NCI-H1930 (cell line): Measurements from ENCODE around the gene ZNF483.
"Not testable (repeated sequence)": the region's sequence is repeated elsewhere in the genome, so short reads cannot be mapped to it uniquely, and the experiment has no call there.

Experiments used
- DNase-seq, 2 experiments: peaks; one replicate each; lab custom pipeline; 2025; lab: John Stamatoyannopoulos, UW

ZNF483 gene

DNA sequence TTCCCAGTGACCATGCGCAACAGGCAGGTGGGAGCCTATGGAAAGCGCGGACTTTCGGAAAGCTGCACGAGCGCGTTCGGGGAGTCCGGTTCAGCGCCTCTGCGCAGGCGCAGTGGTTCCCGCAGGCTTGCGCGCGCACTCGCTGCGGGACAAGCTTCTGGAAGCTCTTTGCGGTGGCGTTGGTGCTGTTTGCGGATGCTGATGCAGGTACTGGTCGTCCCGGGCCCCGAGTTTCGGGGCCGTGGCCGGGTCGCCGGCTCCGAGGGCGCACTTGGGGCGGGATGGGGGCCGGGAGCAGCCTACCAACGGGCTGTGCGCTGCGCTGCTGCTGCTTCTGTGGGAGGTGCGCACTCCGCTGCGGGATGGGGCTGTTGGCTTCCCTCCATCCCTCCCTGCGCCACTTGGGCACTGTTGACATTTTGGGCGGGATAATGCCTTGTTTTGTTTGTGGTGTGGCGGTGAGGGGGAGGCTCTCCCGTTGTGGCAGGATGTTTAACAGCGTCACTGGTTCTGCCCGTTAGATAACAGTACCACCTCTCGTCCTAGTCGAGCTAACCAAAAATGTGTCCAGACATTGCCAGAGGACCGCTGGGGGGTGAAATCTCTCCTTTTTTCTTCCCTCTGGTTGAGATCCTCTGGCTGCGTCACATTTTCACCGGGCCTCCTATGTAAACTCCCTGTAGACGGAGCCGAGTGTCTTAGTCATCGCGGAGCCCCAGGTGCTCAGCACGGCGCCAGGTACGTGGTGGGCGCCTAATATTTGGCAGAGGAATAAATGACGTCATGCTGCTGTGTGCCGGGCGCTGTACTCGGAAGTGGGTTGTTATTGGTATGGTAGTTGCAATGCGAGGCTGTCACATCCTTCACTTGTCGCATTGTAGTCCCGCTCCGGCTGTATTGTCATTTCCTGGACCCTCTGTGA lies at the start of gene ZNF483:
Gene ZNF483, plus strand, starts transcription at position 124 of the 922 bp plus-strand sequence. CDS start 2,217 bp downstream, outside the sequence.
- peak; percentile 87 to 90 for DNase-seq

DNA sequence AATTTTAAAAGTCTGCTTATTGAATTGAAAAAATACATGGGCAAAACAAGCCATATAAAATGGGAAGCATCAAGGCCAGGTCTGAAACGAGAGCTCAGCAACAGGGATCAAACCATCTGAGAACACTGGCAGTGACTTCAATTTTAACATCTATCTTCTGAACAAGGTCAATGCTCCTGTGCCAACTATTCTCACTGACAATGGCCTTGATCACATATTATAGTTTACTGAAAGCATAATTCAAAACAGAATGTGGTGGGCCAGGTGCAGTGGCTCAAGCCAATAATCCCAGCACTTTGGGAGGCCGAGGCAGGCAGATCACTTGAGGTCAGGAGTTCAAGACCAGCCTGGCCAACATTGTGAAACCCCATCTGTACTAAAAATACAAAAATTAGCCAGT lies 49.8 kb upstream of the ZNF483 start:
- DNase-seq: no peak

DNA sequence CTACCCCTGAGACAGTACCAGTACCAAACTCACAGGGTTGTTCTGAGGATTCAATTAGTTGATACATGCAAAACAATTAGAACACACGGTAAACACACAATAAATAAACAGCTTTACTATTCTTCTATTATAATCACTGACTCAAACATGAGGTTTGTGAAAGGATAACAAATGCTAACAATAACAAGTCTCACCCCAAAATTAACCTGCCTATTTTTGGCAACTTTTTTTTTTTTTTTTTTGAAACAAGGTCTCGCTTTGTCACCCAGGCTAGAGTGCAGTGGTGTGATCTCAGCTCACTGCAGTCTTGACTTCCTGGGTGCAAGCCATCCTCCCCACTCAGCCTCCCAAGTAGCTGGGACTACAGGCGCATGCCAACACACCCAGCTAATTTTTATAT lies 47.3 kb upstream of the ZNF483 start:
- no peak for DNase-seq

DNA sequence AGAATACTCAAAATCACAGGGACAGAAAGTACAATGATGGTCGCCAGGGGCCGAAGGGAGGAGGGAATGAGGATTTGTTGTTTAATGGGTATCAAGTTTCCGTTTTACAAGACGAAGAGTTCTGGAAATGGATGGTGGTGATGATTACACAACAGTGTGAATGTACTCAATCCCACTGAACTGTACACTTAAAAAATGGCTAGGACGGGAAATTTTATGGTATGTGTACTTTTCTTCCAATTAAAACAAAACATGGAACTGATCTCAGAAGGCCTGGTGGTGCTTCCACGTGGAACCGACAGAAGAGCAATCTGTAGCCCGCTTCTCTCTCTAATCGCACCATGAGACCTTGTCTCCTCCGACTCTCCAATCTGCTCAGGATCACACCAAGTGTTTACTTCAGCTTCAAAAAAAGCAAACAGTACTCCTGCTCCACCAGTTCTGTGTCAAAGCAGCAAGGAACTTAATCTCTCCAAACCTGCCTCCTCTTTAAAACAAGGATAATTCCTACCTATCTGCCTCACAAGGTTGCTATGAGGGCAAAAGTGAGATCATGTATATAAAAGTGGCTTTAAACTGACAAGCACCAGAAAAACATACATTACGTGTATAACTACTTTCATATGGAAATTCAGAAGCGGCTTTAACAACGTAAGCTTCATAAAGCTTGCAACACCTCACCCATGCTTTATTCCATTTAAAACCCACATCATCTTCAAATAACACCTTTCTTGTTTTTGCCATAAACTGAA lies 42.9 kb upstream of the ZNF483 start:
- DNase-seq: no peak

DNA sequence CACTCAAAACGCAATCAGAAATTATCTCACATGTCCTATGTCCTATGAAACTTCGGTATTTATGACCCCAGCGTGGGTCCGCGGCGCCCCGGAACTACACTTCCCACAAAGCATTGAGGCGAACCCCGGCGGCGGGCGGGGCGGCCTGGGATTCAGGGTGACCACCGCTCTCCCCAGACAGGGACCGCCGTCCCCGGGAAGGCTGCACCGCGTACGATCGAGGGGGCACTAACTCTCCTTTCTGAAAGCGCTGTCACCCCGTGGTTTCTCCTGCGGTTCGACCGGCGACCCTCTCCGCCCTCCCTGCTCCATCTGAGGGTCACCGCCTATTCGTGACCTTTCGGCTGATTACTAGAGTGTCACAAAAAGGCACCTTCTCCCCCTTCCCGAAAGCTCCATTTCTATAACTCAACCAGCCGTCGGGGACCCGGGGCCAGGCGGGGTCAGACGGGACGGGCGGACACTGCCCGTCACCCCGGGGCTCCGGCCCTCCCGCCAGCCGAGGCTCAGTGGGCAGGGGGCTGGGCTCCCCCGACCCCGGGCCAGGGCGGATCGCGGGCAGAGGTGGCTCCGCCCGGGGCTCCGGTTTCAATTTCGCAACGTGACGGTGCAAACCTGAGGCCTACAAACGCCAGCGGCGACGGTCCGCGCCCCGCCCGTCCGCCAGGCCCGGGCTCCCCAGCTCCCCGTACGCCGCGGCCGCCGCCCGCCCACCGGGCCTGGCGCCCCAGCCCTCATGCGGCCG lies 42.1 kb upstream of the ZNF483 start:
- DNase-seq: peak; percentile 34 to 55

DNA sequence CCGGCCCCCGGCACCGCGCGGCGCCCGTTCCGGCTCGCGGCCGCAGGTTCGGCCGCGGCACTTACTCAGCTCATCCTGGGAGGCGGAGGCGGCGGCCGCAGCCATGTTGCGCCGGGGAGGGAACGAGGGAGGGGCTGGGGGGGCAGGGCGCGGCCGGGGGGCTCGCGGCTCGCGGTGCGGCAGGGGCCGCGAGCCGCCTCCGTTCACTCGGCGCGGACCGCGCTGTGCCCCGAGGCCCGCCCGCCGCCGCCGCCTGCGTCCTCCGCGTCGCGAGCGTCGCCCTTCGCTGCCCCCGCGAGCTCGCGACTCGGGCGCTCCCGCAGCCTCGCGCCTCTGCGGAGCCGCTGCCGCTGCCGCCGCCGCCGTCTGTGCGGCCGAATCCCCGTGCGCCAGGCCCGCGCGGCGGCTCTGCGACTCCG lies 41.5 kb upstream of the ZNF483 start:
- DNase-seq: peak in 1 of 2 experiments; percentile 55

DNA sequence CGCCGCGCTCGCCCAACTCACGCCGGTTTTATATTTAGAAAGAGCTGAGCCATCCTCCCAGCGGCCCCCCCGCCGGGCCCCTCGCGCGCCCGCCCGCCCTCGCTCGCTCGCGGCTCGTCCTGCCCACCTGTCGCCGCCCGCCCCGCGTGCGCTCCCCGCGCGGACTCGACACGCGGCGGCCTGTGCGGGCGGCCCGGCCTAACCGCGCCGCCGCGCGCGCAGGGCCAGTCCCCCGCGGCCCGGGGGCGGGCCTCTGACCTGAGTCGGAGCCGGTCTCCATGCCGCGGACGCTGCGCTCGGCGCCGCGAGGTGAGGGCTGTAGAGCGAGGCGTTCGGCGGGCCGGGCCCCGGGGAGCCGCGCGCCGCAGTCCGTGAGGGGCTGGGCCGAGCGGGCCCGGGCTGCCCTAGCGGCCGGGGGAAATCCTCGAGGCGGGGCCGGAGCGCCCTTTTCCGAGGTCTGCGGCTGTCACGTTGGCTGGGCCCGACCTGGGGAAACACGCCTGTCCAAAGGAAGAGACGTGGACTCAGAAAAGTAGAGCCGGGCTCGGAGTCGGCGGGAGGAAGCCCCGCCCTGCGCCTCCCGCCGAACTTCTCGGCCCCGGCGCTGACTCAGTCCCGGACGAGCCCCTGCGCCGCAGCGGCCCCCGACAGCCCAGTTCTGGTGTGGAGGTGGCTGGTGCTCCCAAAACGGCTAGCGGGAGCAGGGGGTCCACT lies 41.0 kb upstream of the ZNF483 start, which contains the start of gene ECPAS:
Gene ECPAS, minus strand, starts transcription at position 526 of the 714 bp plus-strand sequence. CDS start 11,465 bp downstream, outside the sequence.
- DNase-seq: peak; percentile 18 to 66

DNA sequence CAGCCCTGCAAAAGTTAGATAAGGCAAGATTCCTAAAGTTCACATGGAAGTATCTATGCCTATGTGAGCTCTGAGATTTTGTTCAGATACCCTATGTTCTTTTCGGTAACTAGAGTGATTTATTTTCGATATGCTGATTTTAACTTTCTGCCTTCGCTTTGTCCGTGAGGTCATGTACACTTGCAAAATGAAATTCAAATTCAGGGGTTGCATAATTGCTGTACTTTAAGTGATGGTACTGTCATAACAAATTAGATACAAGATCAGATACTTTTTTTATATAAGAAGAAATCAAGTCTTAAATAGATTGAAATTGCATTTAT lies 40.4 kb upstream of the ZNF483 start:
- DNase-seq: no peak

DNA sequence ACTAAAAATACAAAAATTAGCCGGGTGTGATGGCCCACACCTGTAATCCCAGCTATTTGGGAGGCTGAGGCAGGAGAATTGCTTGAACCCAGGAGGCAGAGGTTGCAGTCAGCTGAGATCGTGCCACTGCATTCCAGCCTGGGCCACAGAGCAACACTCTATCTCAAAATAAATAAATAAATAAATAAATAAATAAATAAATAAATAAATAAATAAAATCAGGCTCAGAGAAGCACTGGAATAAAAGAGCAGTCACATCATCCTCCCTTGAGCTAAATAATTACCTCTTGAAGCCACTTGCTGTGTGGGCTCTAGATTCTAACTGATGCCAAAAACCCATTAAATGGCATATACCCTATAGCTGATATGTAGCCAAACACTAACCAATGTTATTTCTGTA lies 27.8 kb upstream of the ZNF483 start:
- DNase-seq: not testable (repeated sequence)

DNA sequence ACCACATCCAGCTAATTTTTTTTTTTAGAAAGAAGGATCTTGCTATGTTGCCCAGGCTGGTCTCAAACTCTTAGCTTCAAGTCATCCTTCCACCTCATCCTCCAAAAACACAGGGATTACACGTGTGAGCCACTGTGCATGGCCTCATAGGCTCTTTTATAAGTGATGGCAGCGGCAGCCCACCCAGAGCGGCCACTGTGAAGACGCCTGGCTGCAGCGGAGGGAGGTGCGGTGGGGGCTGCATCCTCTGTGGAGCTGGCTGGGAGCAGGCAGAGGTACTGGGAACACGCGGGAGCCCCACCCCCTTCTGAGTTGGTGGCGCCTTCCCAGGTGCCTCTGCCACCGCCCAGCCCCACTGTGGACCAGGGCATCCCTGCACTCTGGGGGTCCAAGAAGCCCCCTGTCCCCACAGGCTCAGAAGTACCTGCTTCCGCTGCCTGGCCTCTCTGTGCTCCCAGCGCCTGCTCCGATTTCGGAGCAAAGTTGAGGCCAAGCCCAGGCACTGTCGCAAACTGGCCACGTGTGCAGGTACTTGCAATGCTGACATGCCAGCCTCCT lies 23.9 kb upstream of the ZNF483 start:
- no peak for DNase-seq

DNA sequence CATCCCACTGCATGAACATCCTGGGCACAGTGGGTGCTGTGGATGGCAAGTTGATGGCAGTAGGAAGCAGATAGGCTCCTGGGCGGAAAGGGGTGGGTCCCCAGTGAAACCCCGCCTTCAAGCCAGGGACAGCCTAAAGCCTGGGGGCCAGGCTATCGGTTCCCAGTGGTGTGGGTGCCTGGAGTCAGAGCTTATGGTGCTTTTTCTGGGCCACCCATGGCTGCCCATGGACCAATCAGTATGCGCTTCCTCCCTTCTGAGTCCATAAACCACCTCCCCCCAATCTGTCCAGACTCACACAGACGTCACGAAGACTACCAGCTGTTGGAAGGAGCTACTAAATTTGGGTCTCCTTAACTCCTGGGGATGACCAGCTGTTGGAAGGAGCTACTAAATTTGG lies 23.3 kb upstream of the ZNF483 start:
- no peak for DNase-seq

DNA sequence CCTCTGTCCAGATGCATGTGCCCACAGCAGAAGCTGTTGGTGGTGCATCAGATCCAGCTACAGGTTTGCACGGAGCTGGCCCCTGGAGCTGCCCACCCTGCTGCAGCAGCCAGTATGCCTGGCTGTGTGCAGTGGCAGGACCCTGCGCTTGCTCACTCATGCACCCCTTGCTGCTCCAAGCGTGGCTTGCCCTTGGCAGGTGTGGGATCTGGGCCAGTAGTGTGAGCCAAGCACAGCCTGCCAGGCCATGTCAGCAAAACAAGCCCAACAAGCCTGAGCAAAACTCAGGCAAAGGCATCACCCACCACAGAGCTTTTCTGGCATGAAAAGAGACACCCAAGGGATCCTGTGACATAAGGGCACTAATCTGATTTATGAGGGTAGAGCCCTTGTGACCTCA lies 22.5 kb upstream of the ZNF483 start:
- no peak for DNase-seq

DNA sequence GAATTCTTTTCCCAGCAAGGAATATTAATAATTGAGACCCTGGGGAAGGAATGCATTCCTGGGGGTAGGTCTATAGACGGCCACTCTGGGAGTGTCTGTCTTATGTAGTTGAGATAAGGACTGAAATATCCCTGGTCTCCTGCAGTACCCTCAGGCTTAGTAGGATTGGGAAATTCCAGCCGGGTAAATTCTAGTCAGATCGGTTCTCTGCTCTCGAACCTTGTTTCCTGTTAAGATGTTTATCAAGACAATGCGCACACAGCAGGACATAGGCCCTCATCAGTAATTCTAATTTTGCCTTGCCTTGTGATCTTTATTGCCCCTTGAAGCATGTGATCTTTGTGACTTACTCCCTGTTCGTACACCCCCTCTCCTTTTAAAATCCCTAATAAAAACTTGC lies 13.4 kb upstream of the ZNF483 start:
- not testable (repeated sequence) for DNase-seq

DNA sequence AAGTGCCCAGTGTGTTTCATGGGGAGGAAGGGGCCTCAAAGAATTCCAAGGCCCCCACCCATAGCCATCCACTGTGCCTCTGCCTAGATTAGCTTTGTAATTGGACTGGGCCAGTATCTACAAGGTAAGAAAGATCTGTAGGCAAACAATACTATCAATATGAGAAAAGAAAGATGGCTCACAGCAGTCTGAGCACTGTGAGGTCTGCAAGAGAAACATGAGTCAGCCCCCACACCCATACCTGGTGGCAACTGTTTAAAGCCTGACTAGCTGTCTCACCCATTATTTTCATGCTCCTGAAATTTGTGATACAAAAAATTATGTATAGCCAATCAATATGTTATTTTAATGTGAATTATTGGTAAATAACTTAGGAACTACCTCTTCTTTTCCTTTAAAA lies 10.0 kb upstream of the ZNF483 start:
- DNase-seq: no peak

DNA sequence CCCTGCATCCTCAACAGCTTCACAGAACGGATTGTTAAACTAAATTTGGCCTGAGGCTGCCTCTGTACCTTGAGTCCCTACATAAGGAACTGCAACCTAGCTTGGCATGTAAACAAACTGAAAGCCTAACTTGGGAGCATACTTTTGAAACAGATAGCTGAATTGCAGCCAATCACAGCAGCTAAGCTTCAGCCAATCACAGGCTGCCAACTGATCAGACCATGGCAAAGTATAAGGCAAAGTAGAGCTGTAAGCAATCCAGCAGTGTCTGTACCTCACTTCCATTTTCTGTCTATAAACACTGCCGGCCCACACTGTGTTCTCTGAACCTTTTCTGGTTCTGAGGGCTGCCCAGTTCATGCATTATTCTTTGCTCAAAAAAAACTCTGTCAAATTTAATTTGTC lies 8.9 kb upstream of the ZNF483 start:
- DNase-seq: no peak

DNA sequence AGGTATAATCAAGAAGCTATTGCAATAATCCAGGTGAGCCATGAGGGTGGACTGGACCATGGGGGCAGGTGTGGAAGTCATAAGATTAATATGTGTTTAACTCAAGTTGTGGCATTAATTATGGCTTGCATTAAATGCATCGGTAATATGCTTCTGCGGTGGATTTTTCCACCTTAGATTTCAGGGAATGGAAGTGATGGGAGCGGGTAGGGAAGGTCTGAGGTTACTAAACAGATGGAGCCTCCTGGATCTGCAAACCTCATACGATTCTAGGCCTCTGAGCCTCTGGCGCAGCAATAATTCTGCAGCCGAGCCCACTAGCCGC lies 286 bp upstream of the ZNF483 start:
- DNase-seq: no peak

DNA sequence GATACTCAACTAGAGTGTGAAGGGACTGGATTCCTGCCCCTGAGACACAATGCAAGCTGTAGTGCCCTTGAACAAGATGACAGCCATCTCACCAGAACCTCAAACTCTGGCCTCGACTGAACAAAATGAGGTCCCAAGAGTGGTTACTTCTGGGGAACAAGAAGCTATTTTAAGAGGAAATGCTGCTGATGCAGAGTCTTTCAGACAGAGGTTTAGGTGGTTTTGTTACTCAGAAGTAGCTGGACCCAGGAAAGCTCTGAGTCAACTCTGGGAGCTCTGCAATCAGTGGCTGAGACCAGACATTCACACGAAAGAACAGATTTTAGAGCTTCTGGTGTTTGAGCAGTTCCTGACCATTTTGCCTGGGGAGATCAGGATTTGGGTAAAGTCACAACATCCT lies 2.4 kb downstream of the ZNF483 start:
- no peak for DNase-seq

DNA sequence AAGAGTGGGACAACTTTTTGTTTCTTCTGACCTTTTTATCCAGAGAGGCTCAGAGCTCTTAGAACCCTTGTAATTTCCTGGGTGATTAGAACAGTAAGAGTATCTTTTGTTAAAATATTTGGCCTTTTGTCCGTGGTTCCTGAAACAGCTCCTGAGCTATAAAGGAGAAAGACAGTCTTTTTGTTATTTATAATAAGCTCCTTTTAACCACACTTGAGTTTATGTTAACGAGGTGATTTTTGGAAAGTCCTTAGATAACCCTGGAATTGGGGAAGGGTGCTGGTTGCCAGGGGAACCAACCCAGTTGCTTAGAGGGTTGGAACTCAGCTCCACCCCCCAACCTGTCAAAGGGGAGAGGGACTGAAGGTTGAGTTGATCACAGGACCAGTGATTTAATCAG lies 4.8 kb downstream of the ZNF483 start:
- DNase-seq: no peak

DNA sequence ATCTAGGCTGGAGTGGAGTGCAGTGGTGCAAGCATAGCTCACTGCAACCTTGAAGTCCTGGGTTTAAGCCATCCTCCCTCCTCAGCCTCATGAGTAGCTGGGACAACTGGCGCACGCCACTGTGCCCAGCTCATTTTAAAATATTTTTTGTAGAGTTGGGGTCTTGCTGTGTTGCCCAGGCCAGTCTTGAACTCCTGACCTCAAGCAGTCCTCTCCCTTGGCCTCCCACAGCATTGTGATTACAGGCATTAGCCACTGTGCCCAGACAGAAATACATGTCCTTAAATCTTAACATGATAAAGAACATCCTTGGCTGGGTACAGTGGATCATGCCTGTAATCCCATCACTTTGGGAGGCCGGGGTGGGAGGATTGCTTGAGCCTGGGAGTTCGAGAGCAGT lies 6.7 kb downstream of the ZNF483 start:
- no peak for DNase-seq

DNA sequence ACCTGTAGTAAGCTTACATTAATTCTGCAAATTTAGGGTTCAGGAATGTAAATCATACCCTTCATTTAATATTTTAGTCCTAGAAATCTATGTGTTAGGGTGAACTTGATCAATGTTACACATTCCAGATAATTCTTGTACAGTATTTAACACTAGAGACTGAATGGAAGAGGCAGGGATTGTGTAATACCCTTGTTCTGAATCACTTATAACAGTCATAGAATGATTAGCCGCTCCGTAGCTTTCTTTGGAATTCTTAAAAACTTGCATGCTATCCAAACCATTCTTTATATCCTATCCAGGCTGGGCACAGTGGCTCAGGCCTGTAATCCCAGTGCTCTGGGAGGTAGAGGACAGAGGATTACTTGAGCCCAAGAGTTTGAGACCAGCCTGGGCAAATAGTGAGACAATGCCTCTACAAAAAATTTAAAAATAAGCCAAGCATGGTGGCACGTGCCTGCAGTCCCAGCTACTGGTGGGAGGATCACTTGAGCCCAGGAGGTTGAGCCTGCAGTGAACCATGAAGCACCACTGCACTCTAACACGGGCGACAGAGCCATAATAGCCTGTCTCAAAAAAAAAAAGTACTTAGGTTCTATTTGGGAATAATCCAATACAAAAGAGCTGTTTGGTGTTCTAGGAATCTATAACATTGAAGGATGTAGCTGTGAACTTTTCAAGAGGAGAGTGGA lies 8.3 kb downstream of the ZNF483 start:
- DNase-seq: no peak
